GM19099 (cell line): ENCODE data around the gene SHANK3.

Experiments used
- POLR2A ChIP-seq: IDR thresholded peaks from 3 replicates; pipeline ENCODE4 v1.6.1; 2011; ENCODE audit warnings: low read depth; ENCODE audit not compliant: insufficient read length; ENCODE audit errors: extremely low read depth

The SHANK3 gene

DNA sequence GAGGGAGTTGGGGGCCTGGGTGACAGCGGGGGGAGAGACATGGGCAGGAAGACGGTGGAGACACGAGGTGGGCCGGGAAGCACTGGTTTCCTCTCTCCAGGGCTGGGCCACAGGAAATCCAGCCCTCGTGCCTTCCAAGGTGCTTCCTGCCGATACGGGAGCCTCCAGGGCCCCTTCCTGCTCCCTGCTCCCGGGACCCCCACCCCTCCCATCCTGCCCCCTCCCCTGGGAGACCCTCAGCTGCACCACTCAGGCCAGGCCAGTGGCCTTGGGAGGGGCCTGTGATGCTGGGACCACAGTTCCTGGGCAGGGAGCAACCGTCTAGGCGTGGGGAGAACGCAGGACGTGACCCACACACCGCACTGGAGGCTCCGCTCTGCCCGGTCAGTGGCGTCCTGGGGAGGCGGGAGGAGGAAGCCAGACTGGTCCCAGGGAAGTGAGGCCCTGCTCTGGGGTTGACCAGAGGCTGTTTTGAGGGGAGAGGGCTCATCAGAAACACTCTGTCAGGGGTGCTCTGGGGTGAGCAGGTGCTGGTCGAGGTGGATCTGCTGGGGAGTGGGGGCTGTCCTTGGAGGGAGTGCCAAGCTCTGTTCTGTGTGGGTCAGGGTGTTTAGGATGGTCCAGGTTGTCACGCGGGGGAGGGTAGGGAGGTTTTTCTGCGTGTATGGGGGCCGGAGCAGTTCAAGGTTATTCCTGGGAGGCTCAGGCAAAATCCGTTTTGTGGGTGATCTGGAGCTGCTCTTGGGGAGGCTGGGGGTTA is at the start of gene SHANK3:
Gene SHANK3, plus strand, starts transcription at position 353 of the 760 bp plus-strand sequence.
- no peak for TF ChIP-seq POLR2A

DNA sequence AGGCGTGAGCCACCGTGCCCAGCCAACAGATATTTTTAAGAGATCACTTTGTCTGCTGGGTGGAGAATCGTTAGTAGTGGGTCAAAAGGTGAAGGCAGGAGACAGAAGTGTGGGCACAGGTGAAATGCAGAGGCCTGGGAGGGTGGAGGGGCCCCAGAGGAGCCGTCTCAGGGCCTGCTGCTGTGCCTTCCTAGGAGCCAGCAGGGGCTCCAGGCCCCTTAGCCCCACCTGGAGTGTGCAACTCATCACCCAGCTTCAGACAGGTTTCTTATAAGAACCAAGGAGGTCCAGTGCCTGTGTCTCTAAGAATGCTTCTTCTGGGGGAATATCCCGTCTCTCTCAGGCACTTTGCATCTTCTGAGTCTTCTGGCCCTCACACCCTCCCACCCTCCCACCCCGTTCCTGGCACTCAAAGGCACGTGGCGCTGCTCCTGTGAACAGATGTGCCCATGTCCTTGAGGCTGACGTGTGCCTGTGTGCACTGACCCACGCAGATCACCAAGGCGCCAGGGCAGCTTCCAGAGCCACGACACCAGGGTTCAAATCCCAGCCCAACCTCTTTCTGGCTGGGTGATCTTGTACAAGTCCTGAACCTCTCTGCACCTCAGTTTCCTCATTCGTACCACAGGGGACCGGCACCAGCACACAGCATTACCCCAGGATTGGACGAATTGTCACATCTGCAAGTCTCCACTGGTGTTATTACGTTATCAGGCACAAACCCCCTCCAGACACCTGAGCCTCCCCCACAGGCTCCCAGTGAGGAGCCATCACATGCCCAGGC is 48.1 kb upstream of the SHANK3 start:
- no peak for TF ChIP-seq POLR2A

DNA sequence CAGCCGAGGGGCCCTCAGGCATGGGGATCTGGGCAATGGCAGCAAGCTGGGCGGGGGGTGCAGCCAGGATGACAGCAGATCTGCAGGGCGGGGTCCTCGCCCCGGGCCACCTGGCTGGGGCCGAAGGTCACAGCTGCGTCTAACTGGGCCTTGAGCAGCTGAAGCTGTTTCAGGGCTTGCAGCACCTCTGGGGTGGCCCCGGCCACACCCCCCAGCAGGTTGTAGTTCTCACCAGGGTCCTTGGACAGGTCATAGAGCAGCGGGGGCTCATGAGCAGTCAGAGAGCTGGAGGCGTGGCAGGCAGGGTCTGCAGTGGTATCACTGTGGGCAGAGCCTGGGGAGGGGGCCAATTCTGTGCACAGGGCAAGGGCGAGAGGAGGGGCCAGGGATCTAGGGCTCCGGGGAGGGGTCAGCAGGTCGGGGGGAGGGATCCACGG is 47.5 kb upstream of the SHANK3 start:
- TF ChIP-seq POLR2A = no peak

DNA sequence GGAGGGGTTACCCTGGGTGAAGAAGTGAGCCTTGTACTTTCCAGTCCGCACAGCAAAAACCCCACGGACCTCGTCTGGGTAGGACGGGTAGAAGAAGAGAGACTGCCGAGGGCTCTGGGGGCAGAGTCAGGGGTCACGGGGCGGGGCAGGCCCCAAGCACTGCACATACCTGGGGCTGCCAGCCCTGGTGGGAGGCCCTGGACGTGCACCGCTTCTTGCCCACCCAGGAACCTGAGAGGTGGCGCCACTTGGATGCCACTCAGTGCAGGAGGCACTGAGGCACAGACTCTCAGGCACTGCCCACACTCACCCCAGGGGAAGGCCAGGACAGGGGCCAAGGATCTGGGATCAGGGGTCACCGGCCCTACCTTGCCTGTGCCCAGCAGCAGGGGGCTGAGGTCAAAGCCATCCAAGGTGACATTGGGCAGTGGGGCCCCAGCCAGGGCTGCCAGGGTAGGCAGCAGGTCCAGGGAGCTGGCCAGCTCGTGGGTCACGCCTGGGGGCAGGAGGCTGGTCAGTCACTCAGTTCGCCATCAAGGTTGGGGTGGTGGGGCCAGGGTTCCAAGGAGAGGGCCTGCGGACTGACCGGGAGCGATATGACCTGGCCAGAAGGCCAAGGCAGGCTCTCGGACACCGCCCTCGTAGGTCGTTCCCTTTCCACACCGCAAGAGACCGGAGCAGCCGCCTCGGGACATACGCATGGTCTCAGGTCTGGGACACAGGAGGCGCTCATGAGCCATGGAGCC is 46.9 kb upstream of the SHANK3 start:
- TF ChIP-seq POLR2A = no peak

DNA sequence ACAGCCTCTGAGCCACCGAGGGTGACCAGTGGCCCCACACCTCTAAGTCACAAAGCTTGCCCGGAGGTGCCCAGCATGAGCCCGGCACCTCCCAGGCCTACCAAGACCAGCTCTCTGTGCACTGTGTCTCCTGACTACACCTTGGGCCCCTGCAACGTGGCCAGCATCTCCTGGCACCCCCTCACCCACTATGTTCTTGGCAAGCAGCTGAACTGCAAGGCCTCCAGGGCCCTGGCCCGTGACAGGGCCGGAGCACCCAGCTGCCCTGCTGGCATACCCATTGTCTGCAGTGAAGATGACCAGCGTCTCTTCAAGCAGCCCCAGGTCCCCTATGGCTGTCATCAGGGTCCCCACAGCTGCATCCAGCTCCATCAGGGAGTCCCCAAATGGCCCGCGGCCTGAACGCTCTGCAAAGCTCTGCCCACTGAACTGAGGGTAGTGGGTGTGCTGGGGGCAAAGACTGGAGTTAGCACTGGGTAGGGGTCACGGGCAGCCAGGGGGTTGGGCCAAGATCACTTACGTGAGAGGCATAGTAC is 46.2 kb upstream of the SHANK3 start:
- no peak for TF ChIP-seq POLR2A

DNA sequence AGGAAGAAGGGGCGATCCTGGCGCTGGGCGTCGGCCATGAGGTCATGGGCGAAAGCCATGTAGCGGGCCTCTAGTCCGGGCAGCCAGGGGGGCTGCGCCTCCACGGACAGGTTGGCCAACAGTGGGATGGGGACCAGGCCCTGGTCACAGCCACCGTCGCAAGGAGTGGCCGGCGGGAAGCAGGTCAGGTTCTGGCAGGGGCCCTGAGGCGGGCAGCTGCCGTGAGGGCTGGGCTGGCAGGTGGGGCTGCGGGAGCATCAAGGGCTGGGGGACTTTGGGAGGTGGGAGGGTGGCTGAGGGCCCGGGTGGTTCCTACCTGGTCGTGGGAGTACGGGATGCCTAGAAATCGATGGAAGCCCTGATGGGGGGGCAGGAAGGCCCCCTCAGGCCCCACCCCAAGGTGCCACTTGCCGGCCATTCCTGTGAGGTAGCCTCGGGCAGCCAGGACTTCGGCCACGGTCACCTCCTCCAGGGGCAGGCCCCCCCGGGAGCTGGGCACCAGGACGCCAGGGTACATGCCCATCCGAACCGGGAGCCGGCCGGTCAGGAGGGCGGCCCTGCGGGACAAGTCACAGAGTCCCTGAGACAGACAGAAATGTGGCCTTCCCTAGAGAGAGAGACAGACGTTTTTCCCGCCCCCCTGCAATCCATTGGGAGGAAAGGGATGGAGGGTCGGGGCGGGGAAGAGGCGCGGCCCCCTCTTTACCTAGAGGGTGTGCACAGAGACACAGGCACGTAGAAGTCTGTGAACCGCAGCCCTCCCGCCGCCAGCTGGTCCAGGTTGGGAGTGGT is 45.6 kb upstream of the SHANK3 start:
- no peak for TF ChIP-seq POLR2A

DNA sequence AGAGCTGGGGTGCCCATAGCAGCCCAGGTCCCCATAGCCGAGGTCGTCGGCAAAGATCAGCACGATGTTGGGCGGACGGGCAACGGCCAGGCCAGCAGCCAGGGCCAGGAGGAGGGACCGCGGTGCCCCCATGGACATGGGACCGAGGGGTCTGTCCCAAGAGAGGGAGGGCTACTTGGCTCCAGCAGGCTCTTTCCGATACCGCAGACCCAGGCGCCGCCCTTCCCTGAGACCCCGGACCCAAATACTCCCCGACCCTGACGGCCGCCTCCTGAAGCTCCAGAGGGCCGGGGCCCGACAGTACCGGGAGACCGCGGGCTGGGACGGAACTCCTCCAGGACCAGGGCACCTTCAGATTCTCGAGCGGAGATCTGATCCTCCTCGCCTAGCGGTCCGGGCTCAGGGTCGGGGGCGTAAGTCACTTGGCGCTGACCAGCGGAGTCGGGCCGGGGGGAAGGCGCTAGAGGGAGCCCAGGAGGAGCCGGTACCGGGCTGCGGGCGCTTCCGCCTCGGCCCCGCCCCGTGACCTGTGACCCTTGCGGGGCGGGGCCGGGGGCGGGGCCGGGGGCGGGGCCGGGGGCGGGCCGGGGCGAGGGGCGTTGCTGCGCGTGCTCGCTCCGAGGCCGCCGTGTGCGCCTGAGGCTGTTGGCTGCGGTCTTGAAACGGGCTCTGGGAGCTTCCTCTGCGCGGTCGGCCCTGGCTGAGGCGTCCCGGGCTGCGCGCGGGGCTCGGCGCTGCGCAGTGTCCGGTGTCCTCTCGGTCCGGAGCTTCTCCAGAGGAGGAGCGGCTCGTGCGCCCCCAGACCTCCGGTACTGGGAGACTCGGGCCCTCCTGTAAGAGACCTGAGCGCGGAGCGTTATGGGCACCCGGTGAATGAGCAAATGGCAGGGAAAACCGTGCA is 44.7 kb upstream of the SHANK3 start, which contains the start of gene ARSA:
Gene ARSA, minus strand, starts transcription at position 511 of the 901 bp plus-strand sequence. Its CDS starts 373 bp downstream, at position 138.
- peak; percentile 69 for TF ChIP-seq POLR2A

DNA sequence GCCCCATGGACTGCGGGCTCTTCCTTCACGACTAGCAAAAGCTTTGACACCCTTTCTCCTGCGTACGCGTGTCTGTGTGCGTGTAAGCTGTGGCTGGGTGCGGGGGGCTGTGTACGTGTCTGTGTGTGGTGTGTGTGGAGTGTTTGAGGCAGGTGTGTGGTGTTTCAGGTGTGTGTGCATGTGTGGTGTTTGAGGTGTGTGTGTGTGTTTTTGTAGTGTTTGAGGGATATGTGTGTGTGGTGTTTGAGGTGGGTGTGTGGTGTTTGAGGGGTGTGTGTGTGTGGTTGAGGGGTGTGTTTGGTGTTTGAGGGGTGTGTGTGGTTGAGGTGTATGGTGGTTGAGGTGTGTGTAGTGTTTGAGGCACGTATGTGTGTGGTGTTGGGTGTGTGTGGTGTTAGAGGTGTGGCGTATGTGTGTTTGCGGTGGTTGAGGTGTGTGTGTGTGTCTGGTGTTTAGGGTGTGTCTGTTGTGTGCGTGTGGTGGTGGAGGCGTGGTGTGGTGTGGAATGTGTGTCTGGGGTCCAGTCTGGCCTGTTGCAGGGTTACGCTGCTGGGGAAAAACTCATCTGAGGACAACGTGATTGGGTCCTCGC is 44.0 kb upstream of the SHANK3 start:
- TF ChIP-seq POLR2A = no peak

DNA sequence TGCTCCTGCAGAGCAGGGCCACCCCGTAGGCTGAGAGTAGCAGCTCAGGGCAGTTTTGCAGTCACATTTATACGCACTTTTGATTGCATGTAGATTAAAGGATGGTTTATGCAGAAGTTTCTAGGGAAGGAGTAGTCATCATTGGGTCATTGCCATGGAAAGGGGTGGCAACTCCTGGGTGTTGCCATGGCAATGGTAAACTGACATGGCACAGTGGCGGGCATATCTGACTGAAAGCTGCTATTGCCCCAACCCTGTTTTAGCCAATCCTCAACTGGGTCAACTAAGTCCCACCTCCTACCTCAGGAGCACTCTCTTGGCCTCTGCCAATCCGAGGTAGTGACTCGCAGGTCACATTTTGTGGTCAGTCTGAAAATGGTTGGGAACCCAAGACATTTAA is 42.2 kb upstream of the SHANK3 start:
- no peak for TF ChIP-seq POLR2A

DNA sequence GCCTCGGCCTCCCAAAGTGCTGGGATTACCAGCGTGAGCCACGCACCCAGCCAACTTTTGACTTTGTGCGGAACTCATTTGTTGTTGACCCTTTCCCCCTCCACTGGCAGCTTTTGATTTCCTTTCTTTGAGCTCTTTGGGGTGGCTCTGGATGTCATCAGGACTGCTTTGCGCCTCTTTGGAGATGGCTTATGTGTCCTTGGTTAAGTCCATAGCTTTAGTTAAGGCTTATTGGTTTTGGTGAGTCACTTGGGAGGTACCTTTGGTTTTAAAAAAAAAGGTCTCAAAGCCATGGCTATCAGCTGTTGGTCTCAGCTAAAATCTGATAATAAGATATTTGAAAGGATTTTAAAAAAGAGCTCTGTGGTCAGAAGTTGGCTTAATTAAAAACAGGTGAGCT is 39.5 kb upstream of the SHANK3 start:
- TF ChIP-seq POLR2A = no peak

DNA sequence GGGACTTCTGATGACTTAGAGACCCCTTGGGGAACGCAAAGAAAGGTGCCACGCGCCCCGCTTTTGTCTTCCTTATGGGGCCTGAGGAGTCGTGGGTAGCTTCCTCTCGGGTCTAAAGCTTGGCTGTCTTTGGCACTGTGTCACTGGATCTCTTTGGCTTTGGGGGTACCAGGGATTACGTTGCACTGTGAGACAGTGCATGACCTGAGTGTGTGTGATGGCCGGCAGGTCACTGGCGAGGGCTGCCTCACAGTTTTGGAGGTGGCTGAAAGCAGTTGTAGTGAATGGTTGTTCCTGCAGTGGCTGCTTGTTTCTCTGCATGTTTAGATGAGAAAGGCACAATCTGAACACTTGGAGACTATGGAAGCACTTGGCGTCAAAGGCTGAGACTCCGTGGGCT is 38.9 kb upstream of the SHANK3 start:
- no peak for TF ChIP-seq POLR2A

DNA sequence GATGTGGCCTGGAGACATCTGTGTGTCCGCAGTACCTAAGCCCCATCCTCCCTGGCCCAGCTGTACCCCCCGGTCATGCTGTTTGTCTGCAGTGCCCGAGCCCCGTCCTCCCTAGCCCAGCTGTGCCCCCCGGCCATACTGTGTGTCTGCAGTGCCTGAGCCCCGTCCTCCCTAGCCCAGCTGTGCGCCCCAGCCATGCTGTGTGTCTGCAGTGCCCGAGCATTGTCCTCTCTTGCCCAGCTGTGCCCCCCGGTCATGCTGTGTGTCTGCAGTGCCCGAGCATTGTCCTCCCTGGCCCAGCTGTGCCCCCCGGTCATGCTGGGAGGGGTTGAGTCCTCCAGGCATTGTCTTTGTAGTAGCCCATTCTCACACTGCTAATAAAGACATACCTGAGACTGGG is 37.0 kb upstream of the SHANK3 start:
- no peak for TF ChIP-seq POLR2A
